ENCODE measurements around the gene PGLYRP2.

Gene PGLYRP2

DNA sequence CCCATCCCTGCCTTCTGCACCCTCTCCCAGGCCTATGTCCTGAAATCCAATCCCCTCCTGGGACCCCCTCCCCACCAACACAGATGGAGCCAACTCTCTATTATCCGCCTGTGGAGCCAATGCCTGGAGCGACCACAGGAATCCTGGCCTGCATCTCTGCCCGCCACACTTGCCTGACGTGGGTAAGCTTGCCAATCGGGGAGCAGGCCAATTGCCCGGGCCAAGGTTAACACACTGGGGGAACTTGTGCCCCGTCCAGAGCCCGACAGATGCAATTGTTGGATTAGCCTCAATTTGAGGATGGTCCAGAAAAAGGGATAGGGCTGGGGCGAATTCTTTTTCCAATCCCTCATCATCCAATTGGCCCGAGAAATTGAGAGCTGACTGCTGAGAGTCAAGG, 35.5 kb downstream of the PGLYRP2 start:
- Histone ChIP-seq H3K4me3 (no peak overlapping the region), H3K27ac (no peak overlapping the region)

GRCh38 chr19:15443325-15443724, 36.0 kb downstream of the PGLYRP2 start:
- Histone ChIP-seq H3K27ac (no peak overlapping the region), H3K4me3 (no peak overlapping the region)

- Histone ChIP-seq H3K27ac (no peak overlapping the region), H3K4me3 (no peak overlapping the region)
These were observed 37.0 kb downstream of the PGLYRP2 start for GRCh38 chr19:15442142-15442920.

DNA sequence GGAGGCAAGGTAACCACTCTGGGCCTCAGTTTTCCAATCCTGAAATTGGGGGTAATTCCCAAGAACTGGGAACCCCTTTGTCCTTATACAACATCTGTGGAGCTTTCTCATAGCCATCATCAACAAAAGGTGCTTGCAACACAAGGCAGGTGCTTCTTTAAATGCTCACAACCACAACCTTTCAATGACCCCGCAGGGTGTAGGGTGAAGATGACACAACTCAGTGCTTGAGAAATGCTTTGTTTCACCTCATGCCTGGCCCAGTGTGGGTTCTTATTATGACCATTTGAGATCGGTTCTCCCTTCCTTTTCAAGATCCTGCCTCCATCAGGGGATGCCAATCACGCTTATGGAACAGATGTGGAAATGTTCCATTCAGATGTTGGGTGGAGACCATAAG, 38.0 kb downstream of the PGLYRP2 start:
- Histone ChIP-seq H3K27ac (no peak overlapping the region), H3K4me3 (no peak overlapping the region)

- no peak overlapping the region for H3K27ac ChIP-seq
- no peak overlapping the region for H3K4me3 ChIP-seq
These were observed 39.3 kb downstream of the PGLYRP2 start for GRCh38 chr19:15439821-15440641.

- Histone ChIP-seq H3K4me3 (no peak overlapping the region), H3K27ac (no peak overlapping the region)
These were observed 40.1 kb downstream of the PGLYRP2 start for GRCh38 chr19:15439078-15439799.

- Histone ChIP-seq H3K27ac (peak overlapping the region in 2 of 21 experiments; percentile 30 to 52), H3K4me3 (no peak overlapping the region)
These were observed 40.7 kb downstream of the PGLYRP2 start for GRCh38 chr19:15438577-15438976.

DNA sequence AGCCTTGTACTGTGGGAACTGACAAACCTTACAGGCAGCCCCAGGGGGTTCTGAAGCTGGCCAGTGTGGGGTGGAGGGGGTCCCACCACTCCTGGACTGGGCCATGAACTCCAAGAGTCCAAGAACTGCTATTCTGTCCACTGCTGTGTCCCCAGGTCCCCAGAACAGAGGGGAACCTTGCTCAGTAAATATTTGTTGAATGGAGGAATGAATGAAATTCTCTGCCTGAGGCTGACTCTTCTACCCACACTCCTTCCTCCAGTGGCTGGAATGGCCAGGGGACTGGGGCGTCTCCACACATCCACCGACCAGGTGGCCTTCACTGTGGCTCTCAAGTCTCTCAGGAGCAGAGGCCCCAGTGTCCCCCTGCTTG, 41.2 kb downstream of the PGLYRP2 start:
- H3K27ac ChIP-seq = peak overlapping the region in 2 of 21 experiments; percentile 30 to 52
- H3K4me3 ChIP-seq = no peak overlapping the region

- Histone ChIP-seq H3K27ac (peak overlapping the region in 3 of 21 experiments; percentile 8 to 52 (median 30)), H3K4me3 (no peak overlapping the region)
These were observed 41.8 kb downstream of the PGLYRP2 start for GRCh38 chr19:15437355-15438123.

DNA sequence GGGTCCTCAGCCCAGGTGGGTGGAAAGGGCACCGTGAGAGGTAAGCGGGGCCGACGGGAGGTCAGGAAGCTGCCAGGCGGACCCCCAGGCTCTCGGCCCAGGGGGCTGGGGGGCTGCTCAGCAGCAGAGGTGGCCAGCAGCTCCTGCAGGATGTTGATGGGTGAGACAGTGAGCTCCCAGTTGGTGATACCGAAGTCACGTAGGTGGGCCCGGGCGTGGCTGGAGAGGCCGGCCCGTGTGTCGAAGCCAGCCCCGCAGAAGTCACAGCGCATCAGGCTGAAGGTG, 42.5 kb downstream of the PGLYRP2 start:
- H3K27ac ChIP-seq = peak overlapping the region in 3 of 21 experiments; percentile 8 to 28 (median 14)
- H3K4me3 ChIP-seq = no peak overlapping the region

GRCh38 chr19:15436012-15436825, 43.1 kb downstream of the PGLYRP2 start:
- Histone ChIP-seq H3K27ac (peak overlapping the region in 2 of 21 experiments; percentile 8 to 28), H3K4me3 (no peak overlapping the region)

DNA sequence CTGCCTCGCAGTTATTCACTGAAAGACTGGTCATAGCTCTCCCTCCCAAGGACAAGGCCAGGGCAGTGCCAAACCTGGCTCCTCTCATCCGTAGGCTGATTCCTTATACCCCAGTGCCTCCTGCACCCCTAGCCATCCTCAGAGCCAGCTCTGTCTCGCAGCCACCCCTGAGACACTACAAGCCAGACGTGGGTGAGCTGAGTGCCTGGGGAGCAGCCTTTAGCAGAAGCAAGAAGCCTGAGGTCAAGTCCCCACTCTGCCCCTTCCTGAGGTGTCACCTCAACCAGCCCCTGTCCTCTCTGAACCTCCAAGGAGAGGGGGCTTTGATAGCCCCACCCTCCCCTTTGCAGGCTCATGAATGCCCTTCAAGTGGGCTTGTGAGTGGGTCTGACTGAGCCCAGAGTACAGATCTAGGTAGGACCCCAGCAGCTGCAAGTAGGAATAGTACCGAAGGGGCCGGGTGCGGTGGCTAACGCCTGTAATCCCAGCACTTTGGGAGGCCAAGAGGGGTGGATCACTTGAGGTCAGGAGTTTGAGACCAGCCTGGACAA, 45.7 kb downstream of the PGLYRP2 start:
- H3K4me3 ChIP-seq = peak overlapping the region in 6 of 7 experiments; percentile 66 to 93 (median 71)
- peak overlapping the region in 17 of 21 experiments; percentile 67 to 95 (median 88) for H3K27ac ChIP-seq

GRCh38 chr19:15432629-15433518, 46.4 kb downstream of the PGLYRP2 start:
- H3K27ac ChIP-seq = peak overlapping the region; percentile 59 to 95 (median 87)

GRCh38 chr19:15432018-15432494, 47.2 kb downstream of the PGLYRP2 start:
- Histone ChIP-seq H3K4me3 (peak overlapping the region; percentile 60 to 93 (median 77)), H3K27ac (peak overlapping the region; percentile 21 to 98 (median 87))

More at GRCh38 chr19:15432629-15433518, 46.4 kb downstream of the PGLYRP2 start:
- H3K4me3 ChIP-seq = peak overlapping the region; percentile 66 to 93 (median 72)

DNA sequence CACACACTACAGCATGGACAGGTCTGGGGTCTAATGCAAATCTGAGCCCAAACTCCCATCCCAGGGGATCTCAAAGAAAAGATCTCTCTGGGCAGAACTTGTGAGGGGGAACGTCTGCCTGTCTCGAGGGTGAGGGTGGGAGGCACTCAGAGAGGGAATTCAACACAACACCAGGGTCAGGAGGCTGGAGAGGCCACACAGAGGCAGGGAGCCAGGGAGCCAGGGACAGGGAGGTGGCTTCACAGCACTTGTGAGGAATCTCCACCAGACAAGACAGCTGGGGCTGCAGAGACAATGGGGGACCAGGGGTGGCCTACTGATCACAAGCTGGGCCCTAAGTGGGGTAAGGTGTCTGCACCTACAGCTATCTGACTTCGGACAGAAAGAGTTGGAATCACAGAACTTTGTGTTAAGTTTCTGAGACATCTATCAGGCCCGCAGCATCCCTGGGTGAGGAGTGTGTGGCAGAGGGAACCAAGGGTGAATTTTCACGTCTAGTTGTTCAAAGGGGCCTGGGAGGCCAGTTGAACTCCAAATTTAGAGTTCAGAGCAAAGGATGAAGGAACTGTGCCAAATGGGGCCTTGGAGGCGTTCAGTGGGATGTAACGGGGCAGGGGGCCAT, 47.8 kb downstream of the PGLYRP2 start:
- H3K4me3 ChIP-seq = peak overlapping the region; percentile 60 to 93 (median 77)
- peak overlapping the region in 17 of 21 experiments; percentile 70 to 98 (median 87) for H3K27ac ChIP-seq

DNA sequence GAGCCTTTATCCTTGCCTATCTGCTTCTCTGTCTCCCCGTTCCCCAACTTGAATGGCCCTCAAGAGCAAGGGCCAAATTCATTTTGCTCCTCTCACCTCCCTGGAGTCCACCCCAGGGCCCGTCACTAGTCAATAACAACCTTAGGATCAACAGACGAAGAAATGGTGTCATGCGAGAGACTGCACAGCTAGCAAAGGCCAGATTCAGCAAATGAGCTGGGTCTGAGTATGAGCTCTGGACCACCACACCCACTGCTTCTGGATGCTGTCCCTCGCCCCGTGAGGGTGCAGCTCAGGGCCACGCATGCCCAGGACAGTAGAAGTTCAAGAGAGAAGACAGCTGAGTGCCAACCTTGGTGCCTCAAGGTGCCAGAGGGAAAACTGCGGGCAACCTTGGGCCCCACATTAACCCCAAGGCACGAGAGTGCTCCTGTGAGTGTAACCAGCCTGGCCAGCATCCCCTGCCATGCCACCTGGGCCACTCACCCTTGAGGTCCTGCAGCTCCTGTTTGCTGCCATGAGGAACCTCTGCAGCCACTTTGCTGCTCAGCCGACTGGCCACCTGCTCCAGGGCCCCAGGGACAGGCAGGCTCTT, 48.7 kb downstream of the PGLYRP2 start:
- no peak overlapping the region for H3K4me3 ChIP-seq
- peak overlapping the region in 2 of 21 experiments; percentile 96 to 98 for H3K27ac ChIP-seq

Measured in skin epidermis (tissue), 12 donors.